NCI-H345 treated with DMSO at 0.1 percent for 48 hours (cell line): ENCODE data around the gene LRP1B.

Experiments used
- DNase-seq: peaks from one replicate; lab custom pipeline; 2025; ENCODE audit not compliant: unreplicated experiment; lab: John Stamatoyannopoulos, UW

The LRP1B gene

DNA sequence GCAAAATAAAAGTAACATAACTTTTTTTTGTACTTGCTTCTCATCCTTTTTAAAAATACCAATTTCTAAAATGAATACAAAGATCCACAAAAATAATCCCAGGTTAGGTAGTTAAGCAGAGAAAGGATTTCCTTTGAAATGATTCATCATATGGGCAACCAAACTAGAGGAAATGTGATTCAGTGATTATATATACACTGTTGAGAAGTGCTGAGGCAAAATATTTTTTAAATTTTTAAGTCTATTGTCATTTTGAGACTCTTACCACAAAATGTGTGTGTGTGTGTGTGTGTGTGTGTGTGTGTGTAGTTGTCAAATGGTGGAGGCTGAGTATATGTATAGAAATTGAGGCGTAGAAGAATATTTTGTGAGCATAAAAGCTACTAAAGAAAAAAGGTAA is 1075.3 kb downstream of the LRP1B start:
- DNase-seq, result no peak

- DNase-seq, result no peak
Measured at GRCh38 chr2:141048951-141049350, 1081.9 kb downstream of the LRP1B start.

DNA sequence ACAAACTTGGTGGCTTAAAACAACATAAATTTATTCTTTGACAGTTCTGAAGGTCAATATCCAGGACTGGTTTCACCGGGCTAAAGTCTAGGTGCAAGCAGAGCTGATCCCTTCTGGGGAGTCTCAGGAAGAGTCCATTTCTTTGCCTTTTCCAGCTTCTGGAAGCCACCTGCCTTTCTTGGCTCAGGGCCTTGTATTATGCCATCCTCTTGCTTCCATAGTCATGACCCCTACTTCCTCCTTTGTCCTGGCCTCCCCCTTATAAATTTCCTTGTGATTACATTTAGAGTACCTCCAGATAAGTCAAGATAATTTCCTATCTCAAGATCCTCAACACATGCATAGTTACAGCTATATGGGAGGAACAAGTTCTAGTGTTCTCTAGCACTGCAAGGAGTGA is 1089.5 kb downstream of the LRP1B start:
- DNase-seq, result no peak

DNA sequence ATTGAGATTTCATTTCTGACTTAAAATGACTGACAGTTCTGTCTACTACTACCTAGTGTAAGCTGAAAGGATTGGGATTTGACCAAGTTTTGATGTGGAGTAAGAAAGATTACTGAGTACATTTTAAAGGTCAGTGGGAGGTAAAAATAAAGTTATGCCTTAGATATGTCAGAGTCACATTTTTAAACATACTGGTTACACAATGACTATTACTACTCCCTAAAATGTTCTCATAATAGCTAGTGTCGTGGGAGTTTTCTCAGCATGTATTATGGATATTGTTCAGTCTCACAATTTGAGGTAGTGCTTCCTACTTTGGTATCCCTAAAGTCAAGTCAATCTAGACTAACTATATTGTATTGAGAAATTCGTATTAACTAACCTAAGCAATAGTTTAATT is 1092.5 kb downstream of the LRP1B start:
- no peak for DNase-seq

DNA sequence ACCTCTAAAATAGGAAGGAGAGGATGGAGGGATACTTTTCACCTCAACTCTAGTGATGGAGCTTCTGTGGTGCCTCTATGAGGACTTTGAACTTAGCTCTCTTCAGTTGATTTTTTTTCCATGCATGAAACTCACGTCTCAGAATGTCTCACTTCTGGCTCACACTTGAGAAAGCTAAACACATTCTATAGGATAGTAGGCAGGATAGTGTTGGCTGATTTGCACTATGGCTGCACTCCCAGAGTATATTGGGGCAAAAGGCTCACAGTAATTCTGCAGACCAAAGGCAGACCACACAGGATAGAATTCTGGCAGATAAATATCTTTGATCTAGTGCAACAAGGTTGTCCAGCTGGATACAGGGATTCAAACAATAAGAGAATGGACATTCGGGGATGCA is 1093.5 kb downstream of the LRP1B start:
- no peak for DNase-seq

GRCh38 chr2:141035846-141036420 is 1094.9 kb downstream of the LRP1B start:
- no peak for DNase-seq

DNA sequence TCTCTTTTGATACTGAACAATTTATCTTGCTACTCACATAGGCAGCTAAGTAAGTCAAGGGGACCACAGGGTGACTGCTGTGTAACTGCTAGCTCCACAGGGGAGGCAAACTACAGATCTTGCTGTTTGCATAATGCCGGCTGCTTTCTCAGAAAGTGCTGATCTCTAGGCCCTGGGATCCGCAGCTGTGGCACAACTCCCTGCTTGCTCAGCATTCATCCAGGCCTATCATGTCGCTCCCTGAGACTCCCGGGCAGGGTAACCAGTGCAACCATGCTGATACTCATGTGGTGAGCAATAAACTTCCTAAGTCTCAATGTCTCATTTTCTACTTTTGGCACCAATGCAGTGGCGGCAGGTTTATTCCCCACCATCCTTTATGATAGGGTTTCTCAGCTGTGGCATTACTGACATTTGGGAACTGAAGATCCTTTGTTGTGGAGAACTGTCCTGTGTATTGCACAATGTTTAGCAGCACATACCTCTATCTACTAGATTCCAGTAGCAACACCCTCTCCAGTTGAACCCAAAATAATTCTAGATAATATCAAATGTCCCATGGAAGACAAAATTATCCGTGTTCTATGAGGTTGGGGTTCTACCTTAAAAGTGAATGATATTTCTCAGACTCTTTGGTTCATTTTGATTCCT is 1101.3 kb downstream of the LRP1B start:
- DNase-seq, result no peak

GRCh38 chr2:141027221-141027620 is 1103.6 kb downstream of the LRP1B start:
- no peak for DNase-seq

GRCh38 chr2:141021611-141022010 is 1109.2 kb downstream of the LRP1B start:
- no peak for DNase-seq

DNA sequence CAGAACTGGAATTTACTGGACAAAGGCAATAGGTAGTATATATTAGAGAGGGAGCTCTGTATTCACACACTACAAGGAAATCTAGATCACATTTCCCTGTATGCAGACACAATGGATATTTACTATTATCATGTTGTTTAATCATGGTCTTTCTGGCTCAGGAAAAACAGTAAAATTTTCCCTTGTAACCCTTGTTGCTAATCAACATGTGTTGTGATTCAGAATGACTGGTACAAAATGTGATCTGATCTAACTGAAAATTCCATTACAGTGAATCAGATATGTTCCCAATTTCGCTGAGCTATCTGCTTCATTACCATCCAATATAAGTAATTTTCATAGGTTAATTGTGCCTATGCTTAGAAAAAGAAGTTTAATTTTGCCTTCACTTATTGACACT is 1109.7 kb downstream of the LRP1B start:
- DNase-seq, result no peak

- DNase-seq, result no peak
Measured at GRCh38 chr2:141020346-141020745, 1110.5 kb downstream of the LRP1B start.

- DNase-seq, result no peak
Measured at GRCh38 chr2:141015341-141016047, 1115.3 kb downstream of the LRP1B start.

DNA sequence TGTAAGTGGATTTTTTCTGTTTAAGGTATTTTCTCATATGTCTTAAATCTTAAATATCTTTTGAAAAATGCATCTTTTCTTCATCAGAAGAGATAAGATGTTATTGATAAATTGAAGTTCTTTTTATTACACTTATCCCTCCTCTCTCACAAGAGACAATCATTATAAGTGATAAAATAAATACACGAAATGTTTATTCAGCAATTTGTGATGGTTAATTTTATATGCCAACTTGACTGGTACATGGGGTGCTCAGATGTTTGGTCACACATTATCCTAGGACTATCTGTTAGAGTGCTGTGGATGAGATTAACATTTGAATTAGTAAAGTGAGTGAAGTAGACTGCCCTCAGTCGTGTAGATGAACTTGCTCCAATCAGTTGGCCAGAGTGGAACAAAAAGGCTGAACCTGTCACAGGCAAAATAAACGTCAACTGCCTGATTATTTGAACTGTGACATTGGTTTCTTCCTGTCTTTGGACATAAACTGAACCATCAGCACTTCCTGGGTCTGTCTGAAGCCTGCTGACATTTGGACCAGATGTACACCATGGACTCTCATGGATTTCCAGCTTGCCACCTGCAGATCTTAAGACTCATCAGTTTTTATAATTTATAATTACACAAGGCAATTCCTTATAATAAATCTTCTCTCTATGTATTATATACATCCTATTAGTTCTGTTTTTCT is 1126.7 kb downstream of the LRP1B start:
- DNase-seq, result no peak

DNA sequence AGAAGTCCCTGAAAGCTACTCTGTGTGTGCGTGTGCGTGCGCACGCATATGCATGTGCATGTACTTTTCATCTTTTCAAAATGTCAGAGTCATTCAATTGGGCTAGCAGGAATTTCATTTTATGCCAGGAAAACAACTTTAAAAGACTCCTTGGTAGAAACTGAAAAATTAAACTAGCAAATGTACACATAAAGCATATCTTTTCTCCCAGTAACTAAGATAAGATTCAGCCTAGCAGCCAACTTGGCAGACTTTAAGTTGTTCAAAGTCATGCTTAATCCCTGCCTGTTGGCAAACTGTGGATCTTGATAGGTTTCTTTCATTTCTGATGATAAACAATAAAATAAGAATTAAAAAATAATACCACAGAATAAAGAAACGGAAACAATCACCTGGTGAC is 1129.1 kb downstream of the LRP1B start:
- no peak for DNase-seq

- no peak for DNase-seq
Measured at GRCh38 chr2:140998577-140998976, 1132.2 kb downstream of the LRP1B start.

GRCh38 chr2:140998017-140998416 is 1132.8 kb downstream of the LRP1B start:
- no peak for DNase-seq

- no peak for DNase-seq
Measured at GRCh38 chr2:140994856-140995255, 1136.0 kb downstream of the LRP1B start.

DNA sequence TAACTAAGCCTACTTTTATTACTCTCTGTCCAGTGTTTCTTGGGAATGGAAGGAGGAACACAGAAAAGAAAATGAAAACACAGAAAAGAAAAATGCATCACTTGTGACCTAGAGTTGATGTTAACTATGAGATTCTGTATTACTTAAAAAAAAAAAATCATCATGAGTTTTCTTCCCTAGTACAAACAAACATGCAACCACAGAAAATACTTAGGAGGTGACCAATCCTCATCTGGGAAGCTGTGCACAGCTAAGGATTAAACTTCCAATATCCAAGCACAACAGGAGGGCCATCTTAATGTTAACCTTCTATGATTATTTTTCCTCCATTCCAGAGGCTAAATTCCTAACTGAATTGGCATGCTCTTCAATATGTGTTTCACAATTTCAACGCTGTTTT is 1140.4 kb downstream of the LRP1B start:
- no peak for DNase-seq

GRCh38 chr2:140988597-140988996 is 1142.2 kb downstream of the LRP1B start:
- no peak for DNase-seq

- no peak for DNase-seq
Measured at GRCh38 chr2:140986456-140986855, 1144.4 kb downstream of the LRP1B start.

DNA sequence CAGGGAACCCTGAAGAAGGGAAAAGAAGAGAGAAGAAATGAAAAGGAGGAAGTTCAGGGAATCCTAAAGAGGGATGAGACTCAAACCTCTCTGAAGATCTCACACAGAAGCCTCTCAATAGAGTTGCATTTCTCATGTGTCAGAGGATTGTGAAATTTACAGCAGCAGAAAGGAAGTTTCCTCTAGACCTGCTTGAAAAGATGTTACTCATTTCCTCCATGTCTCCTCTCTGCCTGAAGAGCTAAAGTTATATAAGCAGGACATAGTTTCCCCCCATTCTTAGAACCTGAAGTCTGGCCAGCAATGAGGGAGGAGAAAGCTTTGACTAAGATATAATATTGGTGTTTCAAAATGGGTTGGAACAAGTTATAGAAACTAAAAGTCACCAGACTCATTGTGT is 1155.6 kb downstream of the LRP1B start:
- no peak for DNase-seq

GRCh38 chr2:140972724-140973123 is 1158.1 kb downstream of the LRP1B start:
- DNase-seq, result no peak
